ENCODE results near the gene SSTR3.

GRCh38 chr22:37230673-37231405 is 18.6 kb upstream of the SSTR3 start:
- TF ChIP-seq POLR2A (IDR thresholded peaks at IDR 0.05): no peak
- no peak for TF ChIP-seq CTCF (IDR thresholded peaks at IDR 0.05)

Data from testis (tissue), 2 donors.